Stomach (tissue), 9 donors: Measurements from ENCODE around the gene FXYD4. TPM values are rescaled to one million over a fixed set of nuclear protein-coding genes. Genes with fewer than 3 reads are reported as not detected.

Experiments
- DNase-seq, 2 donors: peaks; one replicate each; pipeline versions ENCODE4 v3.0.0 to v3.0.0-alpha.2; 2013 to 2019
- H3K27ac ChIP-seq, 5 donors: fragments of 200-600 bp in 4 of 5; sonication (generic) in 4 of 5; one replicate each; pipeline ENCODE4 v1.5.1; 2013 to 2019; ENCODE audit warnings: mild to moderate bottlenecking in 1 of 5, moderate library complexity in 1 of 5
- H3K27me3 ChIP-seq, 3 donors: fragments of 200-600 bp; sonication (generic); one replicate each; pipeline ENCODE4 v1.5.1; 2017 to 2019; ENCODE audit warnings: mixed run types in 1 of 3
- H3K36me3 ChIP-seq, 4 donors: fragments of 200-600 bp; sonication (generic); 1 replicate in 3 of 4; 2 replicates in 1 of 4; pipeline ENCODE4 v1.5.1; 2016 to 2019
- H3K4me1 ChIP-seq, 4 donors: fragments of 200-600 bp; sonication (generic); one replicate each; pipeline ENCODE4 v1.5.1; 2016 to 2019
- H3K4me3 ChIP-seq, 4 donors: fragments of 200-600 bp; sonication (generic) in 3 of 4; one replicate each; pipeline ENCODE4 v1.5.1; 2016 to 2019; ENCODE audit warnings: mild to moderate bottlenecking in 1 of 4
- H3K9me3 ChIP-seq, 4 donors: fragments of 200-600 bp; sonication (generic); one replicate each; pipeline ENCODE4 v1.5.1; 2016 to 2019
- EP300 ChIP-seq: sonication (generic); formaldehyde crosslinking; IDR thresholded peaks from one replicate; pipeline ENCODE4 v1.6.1; 2017; ENCODE audit warnings: antibody characterized with exemption
- POLR2A ChIP-seq, 4 donors: fragments of 450-650 bp; IDR thresholded peaks; one replicate each; pipeline ENCODE4 v1.6.1; 2016; ENCODE audit warnings: antibody characterized with exemption in 4 of 4, control low read depth in 2 of 4, mild to moderate bottlenecking in 1 of 4, moderate library complexity in 1 of 4
- POLR2AphosphoS5 ChIP-seq, 3 donors: sonication (generic); formaldehyde crosslinking; IDR thresholded peaks; one replicate each; pipeline ENCODE4 v1.6.1; 2016; ENCODE audit warnings: antibody characterized with exemption in 3 of 3
- WGBS, 5 donors: extraction: QIAGEN DNeasy Blood & Tissue Kit in 3 of 5; methylation state at CpG; one replicate each; pipeline versions ENCODE4 v1.1.5 to v1.1.7; 2013 to 2018; 5-methylcytosine and 5-hydroxymethylcytosine counted together
- intact Hi-C: fragments of 100-400 bp; cut with DNase I; formaldehyde crosslinking; loops from one replicate; pipeline ENCODE4 v1.15.1; 2023; ENCODE audit warnings: low total_unique reads
- polyA plus RNA-seq, 3 donors: library from polyadenylated mRNA; stranded (reverse); fragments of 200-250 nt; gene quantifications; one replicate each; pipeline ENCODE4 v1.2.3, GENCODE V29; 2013
- total RNA-seq, 5 donors: library from RNA; depleted of rRNA; stranded (reverse); fragments of >200 nt; gene quantifications; one replicate each; pipeline versions ENCODE4 v1.1.0 to v1.2.3, GENCODE V29; 2014 to 2016
- TF ChIP-seq, protein P1 (sequence below), 7 experiments: fragments of 450-650 bp in 4 of 7; fragments of 200-600 bp in 3 of 7; sonication (generic) in 3 of 7; IDR thresholded peaks; one replicate each; pipeline ENCODE4 v1.5.1; 2016 to 2019; ENCODE audit warnings: antibody characterized with exemption in 7 of 7, control low read depth in 2 of 7, mild to moderate bottlenecking in 1 of 7
- donor health status: healthy with polysubstance abuse.
- donor health status: Bipolar disorder and iron deficiency.
- donor health status: healthy.

Gene FXYD4
- total and polyA plus RNA-seq, 8 donors: 2.8 to 7.3 (median 6.0) TPM; not detected in 5

DNA sequence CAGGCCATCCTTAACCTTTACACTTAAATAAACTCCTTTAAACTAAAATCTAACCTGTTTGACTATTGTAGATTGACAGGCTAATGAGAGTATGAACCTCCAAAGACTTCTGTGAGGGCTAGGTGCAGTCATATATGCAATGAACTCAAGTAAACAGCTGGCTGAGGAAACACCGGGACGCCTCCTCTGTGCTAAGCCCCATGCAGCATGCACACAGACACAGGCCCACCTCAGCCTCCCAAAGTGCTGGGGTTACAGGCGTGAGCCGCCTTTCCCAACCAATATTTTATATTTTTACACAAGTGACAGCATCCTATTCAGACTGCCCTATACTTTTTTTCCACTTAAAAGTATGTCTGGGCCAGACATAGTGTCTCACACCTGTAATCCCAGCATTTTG, 1.5 kb upstream of the FXYD4 start:
- WGBS, 5 donors: 81 to 97% (median 95%) methylated on average over 4 of the region's 4 CpGs
- no peaks in the 10 kb centered on the region for H3K36me3 ChIP-seq
- H3K9me3 ChIP-seq: no peaks in the 10 kb centered on the region
- H3K4me1 ChIP-seq: peaks cover 0 to 4% (median 2%) of the 10 kb centered on the region in 4 donors
- no peak overlapping the region for H3K4me3 ChIP-seq
- H3K27ac ChIP-seq: no peak overlapping the region
- DNase-seq: no peak
- TF ChIP-seq EP300 (no peak), POLR2AphosphoS5 (IDR thresholded peaks at IDR 0.05) (no peak), POLR2A (IDR thresholded peaks at IDR 0.05) (no peak)
- TF ChIP-seq, protein P1, sequence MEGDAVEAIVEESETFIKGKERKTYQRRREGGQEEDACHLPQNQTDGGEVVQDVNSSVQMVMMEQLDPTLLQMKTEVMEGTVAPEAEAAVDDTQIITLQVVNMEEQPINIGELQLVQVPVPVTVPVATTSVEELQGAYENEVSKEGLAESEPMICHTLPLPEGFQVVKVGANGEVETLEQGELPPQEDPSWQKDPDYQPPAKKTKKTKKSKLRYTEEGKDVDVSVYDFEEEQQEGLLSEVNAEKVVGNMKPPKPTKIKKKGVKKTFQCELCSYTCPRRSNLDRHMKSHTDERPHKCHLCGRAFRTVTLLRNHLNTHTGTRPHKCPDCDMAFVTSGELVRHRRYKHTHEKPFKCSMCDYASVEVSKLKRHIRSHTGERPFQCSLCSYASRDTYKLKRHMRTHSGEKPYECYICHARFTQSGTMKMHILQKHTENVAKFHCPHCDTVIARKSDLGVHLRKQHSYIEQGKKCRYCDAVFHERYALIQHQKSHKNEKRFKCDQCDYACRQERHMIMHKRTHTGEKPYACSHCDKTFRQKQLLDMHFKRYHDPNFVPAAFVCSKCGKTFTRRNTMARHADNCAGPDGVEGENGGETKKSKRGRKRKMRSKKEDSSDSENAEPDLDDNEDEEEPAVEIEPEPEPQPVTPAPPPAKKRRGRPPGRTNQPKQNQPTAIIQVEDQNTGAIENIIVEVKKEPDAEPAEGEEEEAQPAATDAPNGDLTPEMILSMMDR (IDR thresholded peaks at IDR 0.05): no peak
- no peaks in the 10 kb centered on the region for H3K27me3 ChIP-seq
- intact Hi-C loops: no loop called here

DNA sequence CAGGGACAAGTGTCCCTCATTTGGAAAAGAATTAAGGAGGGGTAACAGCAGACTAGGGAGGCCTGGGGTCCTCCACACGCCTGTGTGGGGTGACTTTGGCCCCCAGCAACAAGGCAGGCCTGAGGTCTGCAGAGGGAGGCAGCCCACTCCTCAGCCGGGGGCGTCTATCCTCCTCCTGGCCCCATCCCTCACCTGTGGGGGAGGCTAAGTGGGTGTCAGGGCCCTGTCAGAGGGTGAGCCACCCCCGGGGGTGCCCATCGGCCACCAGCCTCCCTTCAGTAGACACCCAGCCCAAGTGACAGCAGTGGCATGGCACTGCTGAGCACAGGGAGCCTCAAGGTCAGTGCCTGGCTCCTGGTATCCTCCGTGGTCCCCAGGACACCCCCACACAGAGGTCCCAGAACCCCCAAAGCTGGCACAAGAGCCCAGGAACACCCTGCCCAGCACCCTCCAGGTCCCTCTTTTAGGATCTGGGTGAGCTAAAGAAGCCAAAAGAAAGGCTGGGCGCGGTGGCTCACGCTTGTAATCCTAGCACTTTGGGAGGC, 693 bp upstream of the FXYD4 start:
- no peak for DNase-seq
- H3K27me3 ChIP-seq: no peaks in the 10 kb centered on the region
- peaks cover 0 to 4% (median 2%) of the 10 kb centered on the region in 4 donors for H3K4me1 ChIP-seq
- no peak overlapping the region for H3K27ac ChIP-seq
- no peaks in the 10 kb centered on the region for H3K36me3 ChIP-seq
- no peak overlapping the region for H3K4me3 ChIP-seq
- H3K9me3 ChIP-seq: no peaks in the 10 kb centered on the region
- TF ChIP-seq POLR2A (IDR thresholded peaks at IDR 0.05): no peak
- TF ChIP-seq POLR2AphosphoS5 (IDR thresholded peaks at IDR 0.05): no peak
- TF ChIP-seq, protein P1 (IDR thresholded peaks at IDR 0.05): no peak
- TF ChIP-seq EP300: no peak
- intact Hi-C loops: no loop called here
- 81 to 97% (median 90%) methylated on average over 4 to 9 of the region's 9 CpGs for WGBS, 5 donors

DNA sequence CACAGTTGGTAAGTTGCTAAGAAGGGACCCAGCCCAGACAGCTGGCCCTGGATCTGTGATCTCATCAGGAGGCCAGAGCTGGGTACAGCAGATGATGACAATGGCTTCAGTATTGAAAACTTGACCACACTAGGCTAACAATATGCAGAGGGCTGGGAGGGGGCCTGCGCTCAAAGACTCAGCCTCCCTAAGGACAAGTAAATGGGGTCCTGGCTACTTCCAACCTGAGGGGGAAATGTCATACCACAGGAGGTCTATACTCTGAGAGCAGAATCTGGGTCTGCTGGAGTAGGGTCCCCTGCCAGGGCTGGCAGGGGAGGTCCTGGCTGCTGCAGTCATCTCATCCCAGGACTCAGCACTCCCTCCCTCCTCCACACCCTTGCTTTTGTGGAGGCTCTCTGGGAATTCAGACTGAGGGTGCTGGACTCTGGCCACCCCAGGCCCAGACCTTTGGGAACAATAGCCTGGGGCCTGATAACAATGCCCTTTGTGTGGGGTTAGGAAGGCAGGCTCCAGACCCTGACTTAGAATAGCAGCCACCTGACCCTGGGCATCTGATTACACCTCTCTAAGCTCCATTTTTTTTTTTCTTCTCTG, 1.4 kb downstream of the FXYD4 start:
- no peak overlapping the region for H3K27ac ChIP-seq
- no peak overlapping the region for H3K4me3 ChIP-seq
- no peaks in the 10 kb centered on the region for H3K9me3 ChIP-seq
- H3K36me3 ChIP-seq: no peaks in the 10 kb centered on the region
- WGBS, 5 donors: 83 to 100% (median 100%) methylated on average over 1 of the region's 1 CpG
- H3K4me1 ChIP-seq: peaks cover 0 to 14% (median 4%) of the 10 kb centered on the region in 4 donors
- DNase-seq: no peak
- H3K27me3 ChIP-seq: no peaks in the 10 kb centered on the region
- intact Hi-C loops: no loop called here
- TF ChIP-seq, protein P1 (IDR thresholded peaks at IDR 0.05): no peak
- no peak for TF ChIP-seq POLR2AphosphoS5 (IDR thresholded peaks at IDR 0.05)
- no peak for TF ChIP-seq EP300
- no peak for TF ChIP-seq POLR2A (IDR thresholded peaks at IDR 0.05)

DNA sequence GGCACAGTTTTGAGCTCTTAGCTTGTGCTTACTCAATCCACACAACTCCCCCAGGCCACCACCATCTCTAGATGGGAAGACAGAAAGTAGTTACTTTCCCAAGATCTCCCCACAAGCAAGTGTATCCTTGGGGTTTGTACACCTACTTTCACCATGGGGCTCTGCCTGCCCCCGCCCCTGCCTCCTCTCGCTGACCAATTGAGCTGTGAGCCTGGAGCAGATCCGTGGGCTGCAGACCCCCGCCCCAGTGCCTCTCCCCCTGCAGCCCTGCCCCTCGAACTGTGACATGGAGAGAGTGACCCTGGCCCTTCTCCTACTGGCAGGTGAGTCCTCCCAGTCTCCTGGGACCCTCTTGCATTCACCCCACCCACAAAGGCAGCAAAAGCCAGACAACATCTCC, 2.0 kb downstream of the FXYD4 start:
- Histone ChIP-seq H3K27me3 (no peaks in the 10 kb centered on the region), H3K4me1 (peaks cover 0 to 14% (median 4%) of the 10 kb centered on the region in 4 donors), H3K4me3 (no peak overlapping the region), H3K36me3 (no peaks in the 10 kb centered on the region), H3K9me3 (no peaks in the 10 kb centered on the region), H3K27ac (no peak overlapping the region)
- DNase-seq: no peak
- intact Hi-C loops: no loop called here
- TF ChIP-seq EP300: no peak
- TF ChIP-seq, protein P1 (IDR thresholded peaks at IDR 0.05): no peak
- TF ChIP-seq POLR2A (IDR thresholded peaks at IDR 0.05): no peak
- TF ChIP-seq POLR2AphosphoS5 (IDR thresholded peaks at IDR 0.05): no peak
- WGBS, 5 donors: 61 to 91% (median 86%) methylated on average over 5 of the region's 5 CpGs
